PC-9 (cell line): ENCODE data around the gene NACC2.

Experiments used
- EZH2 ChIP-seq: fragments of 200-600 bp; sonication (generic); IDR thresholded peaks from 2 replicates; pipeline ENCODE4 v1.8.0; 2017; ENCODE audit warnings: antibody characterized with exemption, low read depth
- TF ChIP-seq, protein P1 (sequence below): fragments of 200-600 bp; sonication (generic); conservative IDR thresholded peaks from 2 replicates; pipeline ENCODE4 v1.6.1; 2017; ENCODE audit warnings: mixed run types, antibody characterized with exemption, mild to moderate bottlenecking, moderate library complexity

DNA sequence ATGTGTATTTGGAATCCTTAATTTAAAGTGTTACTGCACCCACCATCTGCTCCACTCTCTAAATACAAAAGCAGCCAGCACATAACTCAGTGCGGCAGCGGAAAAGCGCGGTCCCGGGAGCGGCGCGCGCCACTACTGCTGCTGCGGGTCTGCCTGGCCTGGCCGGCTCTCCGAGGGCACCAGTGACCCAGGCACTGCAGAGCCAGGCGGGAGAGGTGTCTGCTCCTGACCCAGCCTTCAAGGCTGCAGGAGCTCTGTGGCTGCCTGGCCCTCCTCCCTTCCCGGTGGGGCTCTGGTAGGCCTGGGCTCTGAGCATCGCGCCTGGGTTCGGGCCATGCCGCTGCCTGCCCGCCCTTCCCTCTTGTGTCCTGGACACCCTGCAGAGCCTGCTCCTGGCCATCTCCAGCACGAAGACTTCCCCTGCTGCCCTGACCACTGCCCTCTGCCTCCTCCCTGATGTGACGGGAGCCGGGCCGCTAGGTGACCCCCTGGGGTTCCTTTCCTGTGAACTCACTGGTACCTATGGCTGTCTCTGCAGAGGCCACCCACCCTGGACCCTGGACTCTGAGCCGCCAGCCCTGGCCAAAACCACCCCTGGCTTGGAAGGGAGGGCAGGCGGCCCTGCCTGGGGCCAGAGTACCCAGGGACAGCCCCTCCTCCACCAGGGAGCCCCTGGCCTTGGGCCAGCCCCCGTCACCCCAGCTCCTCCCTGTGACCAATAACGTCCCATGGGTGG is 101.2 kb downstream of the NACC2 start:
- TF ChIP-seq, protein P1, sequence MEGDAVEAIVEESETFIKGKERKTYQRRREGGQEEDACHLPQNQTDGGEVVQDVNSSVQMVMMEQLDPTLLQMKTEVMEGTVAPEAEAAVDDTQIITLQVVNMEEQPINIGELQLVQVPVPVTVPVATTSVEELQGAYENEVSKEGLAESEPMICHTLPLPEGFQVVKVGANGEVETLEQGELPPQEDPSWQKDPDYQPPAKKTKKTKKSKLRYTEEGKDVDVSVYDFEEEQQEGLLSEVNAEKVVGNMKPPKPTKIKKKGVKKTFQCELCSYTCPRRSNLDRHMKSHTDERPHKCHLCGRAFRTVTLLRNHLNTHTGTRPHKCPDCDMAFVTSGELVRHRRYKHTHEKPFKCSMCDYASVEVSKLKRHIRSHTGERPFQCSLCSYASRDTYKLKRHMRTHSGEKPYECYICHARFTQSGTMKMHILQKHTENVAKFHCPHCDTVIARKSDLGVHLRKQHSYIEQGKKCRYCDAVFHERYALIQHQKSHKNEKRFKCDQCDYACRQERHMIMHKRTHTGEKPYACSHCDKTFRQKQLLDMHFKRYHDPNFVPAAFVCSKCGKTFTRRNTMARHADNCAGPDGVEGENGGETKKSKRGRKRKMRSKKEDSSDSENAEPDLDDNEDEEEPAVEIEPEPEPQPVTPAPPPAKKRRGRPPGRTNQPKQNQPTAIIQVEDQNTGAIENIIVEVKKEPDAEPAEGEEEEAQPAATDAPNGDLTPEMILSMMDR: no peak
- no peak for TF ChIP-seq EZH2
